T-helper 2 cell treated with Interferon-gamma antibody and Interleukin-4, amounts not matched to agents 100 ng/mL and 5 ng/mL, for 36 hours (primary cell): ENCODE data around the gene AUTS2. TPM values are rescaled to one million over a fixed set of nuclear protein-coding genes. Genes with fewer than 3 reads are reported as not detected.

ENCODE experiments used
- intact Hi-C: fragments of 100-400 bp; cut with micrococcal nuclease; formaldehyde crosslinking; loops from one replicate; pipeline ENCODE4 v1.15.1; 2023
- total RNA-seq: library from RNA; stranded (reverse); gene quantifications from 2 replicates; pipeline ENCODE4 v1.2.3, GENCODE V29; 2022

AUTS2 gene
- total RNA-seq, 1 donor from 2014 or later: 3.3 TPM

GRCh38 chr7:69813637-69814240 is 215.5 kb downstream of the AUTS2 start:
- intact Hi-C loops: no loop called here

- intact Hi-C loops: no loop called here
Observed at GRCh38 chr7:69814421-69814962, 216.2 kb downstream of the AUTS2 start.

- intact Hi-C loops: no loop called here
Observed at GRCh38 chr7:69816501-69816900, 218.2 kb downstream of the AUTS2 start.

DNA sequence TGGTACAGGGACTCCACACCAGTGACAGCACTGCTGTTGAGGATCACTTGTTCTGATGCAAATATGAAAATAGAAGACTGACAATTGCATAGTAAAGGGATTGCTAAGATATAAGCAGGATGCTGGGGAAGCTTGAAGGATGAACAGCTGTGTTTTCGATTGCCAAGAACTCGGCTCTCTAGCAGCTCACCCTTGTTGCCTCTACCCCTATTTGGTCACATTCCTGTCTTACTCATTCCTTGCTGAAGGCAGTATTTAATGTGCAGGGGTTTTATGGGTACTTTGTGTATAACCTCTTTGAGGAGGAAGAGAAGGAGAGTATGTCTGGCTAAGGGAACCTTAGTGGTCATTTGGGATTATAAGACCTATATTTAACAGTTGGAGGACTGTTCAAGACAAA is 218.8 kb downstream of the AUTS2 start:
- intact Hi-C loops: no loop called here

- intact Hi-C loops: no loop called here
Observed at GRCh38 chr7:69817841-69818635, 219.8 kb downstream of the AUTS2 start.

GRCh38 chr7:69818636-69819332 is 220.5 kb downstream of the AUTS2 start:
- intact Hi-C loops: no loop called here

- intact Hi-C loops: no loop called here
Observed at GRCh38 chr7:69819333-69819705, 221.0 kb downstream of the AUTS2 start.

GRCh38 chr7:69820479-69821192 is 222.4 kb downstream of the AUTS2 start:
- intact Hi-C loops: no loop called here

GRCh38 chr7:69822386-69822785 is 224.1 kb downstream of the AUTS2 start:
- intact Hi-C loops: no loop called here

- intact Hi-C loops: no loop called here
Observed at GRCh38 chr7:69823151-69823744, 225.0 kb downstream of the AUTS2 start.

DNA sequence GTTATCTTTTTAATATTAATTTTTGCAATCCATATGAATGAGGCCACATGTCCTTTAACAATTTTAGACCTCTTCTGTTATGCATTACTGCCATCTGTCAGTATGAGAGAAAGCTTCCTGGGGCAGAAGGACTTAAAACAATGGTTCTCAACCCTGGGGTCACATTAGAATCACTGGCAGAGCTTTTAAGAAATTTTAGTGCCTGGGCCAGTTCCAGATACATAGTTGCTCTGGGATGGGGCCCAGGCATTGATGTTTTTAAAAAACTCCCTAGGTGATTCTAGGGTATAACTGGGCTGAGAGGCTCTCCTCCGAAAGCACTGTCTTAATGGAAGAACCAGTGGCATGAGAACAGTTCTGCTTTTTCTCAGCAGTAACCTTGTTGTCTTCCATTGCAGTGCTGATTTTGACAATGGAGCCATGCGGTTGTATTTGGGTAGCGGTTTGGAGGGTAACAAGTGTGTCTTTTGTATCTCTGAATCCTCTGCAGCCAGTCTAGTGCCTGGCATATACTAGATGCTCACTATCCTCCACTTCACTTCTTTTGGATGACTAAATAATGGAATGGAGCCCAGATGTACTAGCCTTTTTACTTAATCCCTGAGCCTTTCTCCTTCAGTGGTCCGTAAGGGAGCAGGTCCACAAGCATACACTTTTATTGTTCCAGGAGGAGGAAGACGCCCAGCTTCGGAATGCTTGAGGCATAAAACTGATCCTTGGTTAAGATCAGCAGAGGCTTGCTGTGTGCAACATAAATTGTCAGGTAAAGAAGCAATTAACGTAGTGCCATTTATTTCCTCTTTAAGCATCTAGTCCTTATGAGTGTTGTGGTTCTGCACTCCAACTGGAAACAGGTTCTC is 227.1 kb downstream of the AUTS2 start:
- intact Hi-C loops: no loop called here

DNA sequence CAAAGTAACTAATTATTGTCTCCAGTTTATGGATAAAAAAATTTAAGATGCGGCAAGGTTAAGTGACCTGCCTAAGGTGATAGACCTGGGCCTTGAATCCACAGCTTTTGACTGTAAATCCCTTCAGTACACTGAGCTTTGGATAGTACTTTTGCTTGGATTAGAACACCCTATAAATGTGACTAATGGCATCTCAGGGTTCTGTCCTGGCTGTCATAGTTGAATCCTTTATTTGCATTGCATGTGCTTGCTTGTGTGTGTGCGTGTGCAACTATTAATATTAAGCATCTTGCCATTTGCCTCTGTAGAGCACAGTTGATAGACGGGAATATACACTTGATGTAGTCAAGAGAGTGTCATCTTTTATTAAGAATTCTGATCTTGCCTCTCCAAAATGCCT is 228.0 kb downstream of the AUTS2 start:
- intact Hi-C loops: no loop called here

GRCh38 chr7:69827140-69827539 is 228.9 kb downstream of the AUTS2 start:
- intact Hi-C loops: no loop called here

DNA sequence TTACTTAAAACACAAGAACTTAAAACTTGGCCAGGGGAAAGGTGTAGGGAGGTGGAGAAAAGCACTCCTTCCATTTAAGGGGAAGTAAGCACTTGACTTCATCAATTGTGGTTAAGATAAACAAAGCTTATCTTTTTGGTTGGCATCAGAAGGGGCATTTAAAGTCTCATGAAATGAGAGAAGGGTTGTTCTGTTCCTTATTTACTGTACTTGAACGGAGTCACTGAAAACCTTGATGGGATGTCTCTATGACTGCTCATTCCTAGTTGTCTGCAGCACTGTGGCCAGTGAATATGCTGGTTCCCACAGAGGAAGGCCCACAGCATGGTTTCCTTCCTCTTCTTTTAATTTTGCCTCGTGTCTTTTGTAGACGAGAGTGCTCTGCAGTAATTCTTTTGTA is 229.3 kb downstream of the AUTS2 start:
- intact Hi-C loops: no loop called here

- intact Hi-C loops: no loop called here
Observed at GRCh38 chr7:69832356-69832755, 234.1 kb downstream of the AUTS2 start.

DNA sequence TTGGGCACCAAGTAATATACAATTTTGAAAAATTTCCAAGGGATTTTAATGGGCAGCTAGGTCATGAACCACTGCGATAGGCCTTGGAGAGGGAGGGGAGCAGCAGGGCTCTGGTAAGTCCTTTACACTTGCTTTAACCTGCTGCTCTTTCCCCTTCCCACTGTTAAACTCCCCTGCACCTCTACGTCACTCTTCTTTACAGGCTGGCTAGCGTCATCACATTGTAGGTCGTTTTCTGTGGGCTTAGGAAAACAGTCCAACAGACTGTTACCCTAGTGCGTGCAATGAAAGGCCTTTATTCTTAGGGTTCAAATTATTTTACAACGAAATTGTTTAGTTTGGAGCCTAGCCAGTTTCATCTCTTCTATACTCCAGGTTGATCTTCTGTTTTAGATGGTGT is 235.7 kb downstream of the AUTS2 start:
- intact Hi-C loops: no loop called here

DNA sequence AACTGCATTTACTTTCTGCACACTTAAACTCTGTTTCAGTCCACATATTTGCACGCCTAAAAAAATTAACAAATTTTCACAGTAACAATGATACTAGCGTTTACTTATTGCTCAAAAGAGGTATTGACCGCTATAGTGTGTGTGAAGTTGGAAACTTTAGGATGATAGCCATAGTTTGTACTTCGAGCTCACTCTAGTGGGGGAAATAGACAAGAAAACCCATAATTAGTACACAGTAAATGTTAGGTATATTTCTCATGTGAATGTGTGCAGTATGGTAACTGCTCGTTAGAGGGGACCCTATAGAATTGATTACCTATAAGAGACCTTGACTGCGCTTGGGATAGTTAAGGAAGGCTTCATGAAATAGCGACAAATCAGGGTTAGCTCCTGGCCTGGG is 238.4 kb downstream of the AUTS2 start:
- intact Hi-C loops: no loop called here

- intact Hi-C loops: no loop called here
Observed at GRCh38 chr7:69837387-69838068, 239.3 kb downstream of the AUTS2 start.

GRCh38 chr7:69839782-69840181 is 241.5 kb downstream of the AUTS2 start:
- intact Hi-C loops: no loop called here

GRCh38 chr7:69840248-69840647 is 242.0 kb downstream of the AUTS2 start:
- intact Hi-C loops: no loop called here
